ENCODE results near the gene SLC7A14. TPM values are rescaled to one million over a fixed set of nuclear protein-coding genes. Genes with fewer than 3 reads are reported as not detected.

Gene SLC7A14
- total RNA-seq, 1 experiment from 2014 or later: not detected

DNA sequence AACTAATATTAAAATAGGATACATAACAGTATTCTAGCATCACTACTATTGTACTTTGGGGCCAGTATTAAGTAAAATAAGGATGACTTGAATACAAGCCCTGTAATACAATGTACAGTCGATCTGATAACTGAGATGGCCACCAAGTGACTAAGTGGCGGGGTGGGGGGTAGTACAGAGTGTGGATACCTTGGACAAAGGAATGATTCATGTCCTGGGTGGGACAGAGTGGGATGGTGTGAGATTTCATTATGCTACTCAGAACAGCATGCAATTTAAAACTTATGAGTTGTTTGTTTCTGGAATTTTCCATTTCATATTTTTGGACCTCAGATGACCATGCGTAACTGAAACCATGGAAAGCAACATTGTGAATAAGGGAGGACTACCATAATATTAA, 46.0 kb downstream of the SLC7A14 start:
- no peaks in the 10 kb centered on the region for H3K9me2 ChIP-seq (replicated peaks; ENCODE audit: insufficient read depth, low read length)
- H2AFZ ChIP-seq (ENCODE audit: low read length): no peak overlapping the region
- H3K9ac ChIP-seq (ENCODE audit: low read length): no peak overlapping the region
- H3K4me3 ChIP-seq (ENCODE audit: low read length): no peak overlapping the region
- H3K27me3 ChIP-seq (ENCODE audit: low read length): no peaks in the 10 kb centered on the region
- H4K20me1 ChIP-seq (ENCODE audit: insufficient read depth, low read depth, low read length): no peaks in the 10 kb centered on the region
- H3K4me2 ChIP-seq (ENCODE audit: low read depth, low read length, poor library complexity, severe bottlenecking): no peak overlapping the region
- no peak overlapping the region for H3K27ac ChIP-seq (ENCODE audit: low read length)
- no peaks in the 10 kb centered on the region for H3K79me2 ChIP-seq (ENCODE audit: low read length)
- DNase-seq: no peak
- no peaks in the 10 kb centered on the region for H3K9me3 ChIP-seq (ENCODE audit: low read length)
- no peaks in the 10 kb centered on the region for H3K36me3 ChIP-seq (ENCODE audit: insufficient read depth, low read length)
- no peaks in the 10 kb centered on the region for H3K4me1 ChIP-seq (ENCODE audit: low read length)

DNA sequence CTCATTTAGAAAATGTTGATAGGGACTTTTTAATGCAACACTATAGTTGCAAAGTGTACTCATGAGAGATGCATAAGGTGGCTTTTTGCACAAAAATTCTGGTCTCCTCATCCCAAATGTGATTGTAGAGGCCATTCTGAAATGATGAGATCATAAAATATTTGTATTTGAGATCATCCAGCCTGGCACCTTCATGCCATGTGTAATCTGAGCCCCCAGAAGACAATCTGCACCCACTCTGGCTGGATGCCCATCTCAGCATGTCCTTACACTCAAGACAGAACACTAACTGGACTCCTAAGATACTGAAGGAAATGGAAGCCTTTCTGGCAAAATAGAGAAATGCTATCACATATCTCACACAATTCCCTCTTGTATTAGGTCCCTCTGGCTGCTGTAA, 49.2 kb downstream of the SLC7A14 start:
- Histone ChIP-seq H3K9ac (ENCODE audit: low read length) (no peak overlapping the region), H3K9me2 (replicated peaks; ENCODE audit: insufficient read depth, low read length) (no peaks in the 10 kb centered on the region), H2AFZ (ENCODE audit: low read length) (no peak overlapping the region), H3K27ac (ENCODE audit: low read length) (no peak overlapping the region), H3K9me3 (ENCODE audit: low read length) (no peaks in the 10 kb centered on the region), H3K27me3 (ENCODE audit: low read length) (no peaks in the 10 kb centered on the region), H3K4me2 (ENCODE audit: low read depth, low read length, poor library complexity, severe bottlenecking) (no peak overlapping the region), H3K4me1 (ENCODE audit: low read length) (no peaks in the 10 kb centered on the region), H3K4me3 (ENCODE audit: low read length) (no peak overlapping the region), H3K79me2 (ENCODE audit: low read length) (no peaks in the 10 kb centered on the region), H4K20me1 (ENCODE audit: insufficient read depth, low read depth, low read length) (no peaks in the 10 kb centered on the region), H3K36me3 (ENCODE audit: insufficient read depth, low read length) (no peaks in the 10 kb centered on the region)
- no peak for DNase-seq

DNA sequence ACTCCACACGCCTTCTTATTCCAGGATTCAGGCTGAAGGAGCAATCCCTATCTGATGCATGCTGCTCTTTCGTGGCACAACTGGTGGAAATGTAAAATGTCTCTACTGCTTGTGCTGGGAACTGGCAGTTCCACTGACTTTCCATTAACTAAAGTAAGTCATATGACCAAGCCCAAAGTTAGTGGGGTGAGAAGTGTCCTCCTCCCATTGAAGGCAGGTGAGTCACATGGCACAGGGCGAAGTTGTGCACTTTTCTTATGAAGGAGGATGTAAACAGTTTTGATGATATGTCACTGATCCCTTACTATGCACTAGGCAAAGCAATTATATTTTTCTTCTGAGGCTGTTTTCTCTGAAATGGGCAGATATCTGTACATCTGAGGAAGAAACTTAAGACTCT, 51.6 kb downstream of the SLC7A14 start:
- no peaks in the 10 kb centered on the region for H3K36me3 ChIP-seq (ENCODE audit: insufficient read depth, low read length)
- H3K79me2 ChIP-seq (ENCODE audit: low read length): no peaks in the 10 kb centered on the region
- H3K9ac ChIP-seq (ENCODE audit: low read length): no peak overlapping the region
- no peak overlapping the region for H3K4me2 ChIP-seq (ENCODE audit: low read depth, low read length, poor library complexity, severe bottlenecking)
- H3K27me3 ChIP-seq (ENCODE audit: low read length): no peaks in the 10 kb centered on the region
- H3K4me3 ChIP-seq (ENCODE audit: low read length): no peak overlapping the region
- no peaks in the 10 kb centered on the region for H3K9me2 ChIP-seq (replicated peaks; ENCODE audit: insufficient read depth, low read length)
- H3K9me3 ChIP-seq (ENCODE audit: low read length): no peaks in the 10 kb centered on the region
- no peak overlapping the region for H2AFZ ChIP-seq (ENCODE audit: low read length)
- no peak overlapping the region for H3K27ac ChIP-seq (ENCODE audit: low read length)
- H4K20me1 ChIP-seq (ENCODE audit: insufficient read depth, low read depth, low read length): no peaks in the 10 kb centered on the region
- no peaks in the 10 kb centered on the region for H3K4me1 ChIP-seq (ENCODE audit: low read length)
- no peak for DNase-seq

DNA sequence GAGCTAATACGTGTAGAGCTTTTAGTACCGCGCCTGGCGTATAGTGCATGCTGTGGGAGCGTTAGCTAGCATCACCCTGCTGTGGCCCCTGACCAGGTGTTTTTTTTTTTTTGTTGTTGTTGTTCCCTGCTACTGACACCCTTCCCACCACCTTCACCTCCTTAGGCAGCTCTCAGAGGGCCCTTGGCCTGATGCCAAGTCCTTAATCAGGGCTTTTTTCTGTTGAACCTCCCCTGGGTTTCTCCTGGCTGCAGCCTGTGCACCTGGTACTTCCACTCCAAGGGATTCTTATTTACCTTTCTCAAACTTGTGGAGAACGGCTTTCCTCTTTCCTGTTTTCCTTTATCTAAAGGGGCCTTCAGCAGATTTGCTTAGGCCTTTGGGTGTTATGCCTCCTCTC, 53.3 kb downstream of the SLC7A14 start:
- Histone ChIP-seq H2AFZ (ENCODE audit: low read length) (no peak overlapping the region), H3K36me3 (ENCODE audit: insufficient read depth, low read length) (no peaks in the 10 kb centered on the region)
- DNase-seq: no peak

DNA sequence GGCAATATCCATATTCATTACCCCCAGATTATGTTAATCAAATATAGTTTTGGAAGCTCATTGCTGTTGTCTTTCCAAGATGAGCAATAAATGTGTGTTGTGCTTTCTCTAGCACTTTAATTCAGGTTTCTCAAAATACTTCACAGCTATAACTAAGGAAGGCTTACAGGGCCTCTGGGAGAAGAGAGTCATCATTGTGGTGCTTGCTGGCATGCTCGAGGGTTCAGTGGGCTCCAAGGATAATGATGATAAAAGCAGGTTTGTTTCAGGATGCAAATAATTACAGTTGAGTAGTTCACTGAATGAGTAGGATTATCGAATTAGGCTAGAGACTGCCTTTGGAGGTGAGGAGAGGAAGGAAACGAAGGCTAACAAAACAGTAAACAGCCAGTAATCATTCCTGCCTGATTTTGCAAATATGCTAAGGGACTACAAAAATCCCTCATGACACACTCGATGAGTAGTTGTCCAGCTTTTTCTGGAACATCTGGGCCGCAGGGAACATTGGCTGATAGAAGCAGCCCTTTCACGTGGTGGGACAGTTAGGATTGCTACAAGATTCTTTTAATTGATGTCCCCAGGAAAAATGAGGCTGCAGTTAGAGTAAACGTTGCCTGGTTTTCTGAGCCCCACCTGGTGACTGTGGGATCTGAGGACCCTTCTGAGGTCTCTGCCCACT, 54.1 kb downstream of the SLC7A14 start:
- no peak for DNase-seq
- Histone ChIP-seq H3K79me2 (ENCODE audit: low read length) (no peaks in the 10 kb centered on the region), H3K9me2 (replicated peaks; ENCODE audit: insufficient read depth, low read length) (no peaks in the 10 kb centered on the region), H3K36me3 (ENCODE audit: insufficient read depth, low read length) (no peaks in the 10 kb centered on the region), H3K4me3 (ENCODE audit: low read length) (no peak overlapping the region), H3K9me3 (ENCODE audit: low read length) (no peaks in the 10 kb centered on the region), H3K9ac (ENCODE audit: low read length) (no peak overlapping the region), H3K27me3 (ENCODE audit: low read length) (no peaks in the 10 kb centered on the region), H2AFZ (ENCODE audit: low read length) (no peak overlapping the region), H3K4me1 (ENCODE audit: low read length) (no peaks in the 10 kb centered on the region), H4K20me1 (ENCODE audit: insufficient read depth, low read depth, low read length) (no peaks in the 10 kb centered on the region), H3K27ac (ENCODE audit: low read length) (no peak overlapping the region), H3K4me2 (ENCODE audit: low read depth, low read length, poor library complexity, severe bottlenecking) (no peak overlapping the region)

More for the DNA sequence above, 53.3 kb downstream of the SLC7A14 start:
- H4K20me1 ChIP-seq (ENCODE audit: insufficient read depth, low read depth, low read length): no peaks in the 10 kb centered on the region
- no peaks in the 10 kb centered on the region for H3K27me3 ChIP-seq (ENCODE audit: low read length)
- no peak overlapping the region for H3K4me2 ChIP-seq (ENCODE audit: low read depth, low read length, poor library complexity, severe bottlenecking)
- H3K4me3 ChIP-seq (ENCODE audit: low read length): no peak overlapping the region
- H3K79me2 ChIP-seq (ENCODE audit: low read length): no peaks in the 10 kb centered on the region
- H3K4me1 ChIP-seq (ENCODE audit: low read length): no peaks in the 10 kb centered on the region
- H3K27ac ChIP-seq (ENCODE audit: low read length): no peak overlapping the region
- no peak overlapping the region for H3K9ac ChIP-seq (ENCODE audit: low read length)
- no peaks in the 10 kb centered on the region for H3K9me3 ChIP-seq (ENCODE audit: low read length)
- H3K9me2 ChIP-seq (replicated peaks; ENCODE audit: insufficient read depth, low read length): no peaks in the 10 kb centered on the region

DNA sequence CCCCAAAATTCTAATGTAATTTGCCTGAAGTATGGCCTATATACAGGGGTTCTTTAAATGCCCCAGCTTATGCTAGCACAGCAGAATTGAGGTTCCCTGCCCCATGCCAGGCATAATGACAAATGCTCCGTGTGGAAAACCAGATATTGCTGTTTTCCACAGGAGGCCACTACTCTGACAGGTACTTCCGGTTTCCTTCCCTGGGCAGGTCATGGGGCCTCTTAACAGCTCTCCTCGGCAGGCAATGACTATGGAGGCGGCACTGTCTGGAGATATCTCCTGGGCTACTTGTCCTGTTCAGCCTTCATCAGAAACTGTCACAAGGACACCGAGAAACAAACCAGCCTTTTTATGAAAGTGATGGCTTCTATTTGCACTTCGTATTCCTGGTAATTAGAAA, 54.8 kb downstream of the SLC7A14 start:
- H3K4me3 ChIP-seq (ENCODE audit: low read length): no peak overlapping the region
- H3K27ac ChIP-seq (ENCODE audit: low read length): no peak overlapping the region
- no peak overlapping the region for H3K9ac ChIP-seq (ENCODE audit: low read length)
- no peaks in the 10 kb centered on the region for H3K4me1 ChIP-seq (ENCODE audit: low read length)
- H3K9me2 ChIP-seq (replicated peaks; ENCODE audit: insufficient read depth, low read length): no peaks in the 10 kb centered on the region
- no peaks in the 10 kb centered on the region for H3K36me3 ChIP-seq (ENCODE audit: insufficient read depth, low read length)
- no peak overlapping the region for H2AFZ ChIP-seq (ENCODE audit: low read length)
- H3K79me2 ChIP-seq (ENCODE audit: low read length): no peaks in the 10 kb centered on the region
- H4K20me1 ChIP-seq (ENCODE audit: insufficient read depth, low read depth, low read length): no peaks in the 10 kb centered on the region
- no peaks in the 10 kb centered on the region for H3K27me3 ChIP-seq (ENCODE audit: low read length)
- no peaks in the 10 kb centered on the region for H3K9me3 ChIP-seq (ENCODE audit: low read length)
- no peak for DNase-seq
- H3K4me2 ChIP-seq (ENCODE audit: low read depth, low read length, poor library complexity, severe bottlenecking): no peak overlapping the region

DNA sequence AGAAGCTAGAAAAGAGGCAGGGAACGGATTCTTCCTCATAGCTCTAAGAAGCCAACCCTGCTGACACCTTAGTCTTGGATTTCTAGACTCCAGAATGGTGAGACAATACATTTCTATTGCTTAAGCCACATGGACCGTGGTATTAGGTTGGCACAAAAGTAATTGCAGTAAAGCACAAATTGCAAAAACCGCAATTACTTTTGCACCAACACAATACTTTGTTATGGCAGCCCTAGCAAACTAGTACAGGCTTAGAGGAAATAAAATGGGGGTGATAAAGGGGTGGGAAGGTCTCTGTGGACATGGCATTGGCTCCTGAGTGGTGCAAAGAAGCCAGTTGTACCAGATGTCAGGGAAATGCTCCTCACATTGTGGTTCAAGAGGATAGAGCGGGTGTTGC, 56.0 kb downstream of the SLC7A14 start:
- Histone ChIP-seq H3K9ac (ENCODE audit: low read length) (no peak overlapping the region), H3K9me3 (ENCODE audit: low read length) (no peaks in the 10 kb centered on the region), H3K4me3 (ENCODE audit: low read length) (no peak overlapping the region), H3K4me2 (ENCODE audit: low read depth, low read length, poor library complexity, severe bottlenecking) (no peak overlapping the region), H3K36me3 (ENCODE audit: insufficient read depth, low read length) (no peaks in the 10 kb centered on the region), H3K27ac (ENCODE audit: low read length) (no peak overlapping the region), H2AFZ (ENCODE audit: low read length) (no peak overlapping the region), H3K4me1 (ENCODE audit: low read length) (no peaks in the 10 kb centered on the region), H3K79me2 (ENCODE audit: low read length) (no peaks in the 10 kb centered on the region), H3K27me3 (ENCODE audit: low read length) (no peaks in the 10 kb centered on the region), H3K9me2 (replicated peaks; ENCODE audit: insufficient read depth, low read length) (no peaks in the 10 kb centered on the region), H4K20me1 (ENCODE audit: insufficient read depth, low read depth, low read length) (no peaks in the 10 kb centered on the region)
- no peak for DNase-seq

DNA sequence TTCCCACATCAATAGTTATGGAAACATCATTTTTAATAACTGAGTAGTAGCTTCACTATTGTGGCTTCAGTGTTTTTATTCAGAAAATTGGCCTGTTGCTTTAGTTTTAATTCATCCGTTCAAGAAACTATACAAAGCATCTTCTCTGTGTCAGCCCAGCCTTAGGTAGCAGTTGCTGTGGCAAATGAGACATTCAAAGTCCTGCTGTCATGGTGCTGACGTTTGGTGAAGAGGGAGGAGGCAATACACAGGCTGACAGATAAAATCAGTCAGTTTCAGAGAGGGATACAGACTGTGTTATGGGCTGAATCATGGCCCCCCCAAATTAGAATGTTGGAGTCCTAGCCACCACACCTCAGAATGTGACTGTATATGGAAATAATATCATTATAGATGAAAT, 56.5 kb downstream of the SLC7A14 start:
- Histone ChIP-seq H3K9ac (ENCODE audit: low read length) (no peak overlapping the region), H3K9me2 (replicated peaks; ENCODE audit: insufficient read depth, low read length) (no peaks in the 10 kb centered on the region), H3K27me3 (ENCODE audit: low read length) (no peaks in the 10 kb centered on the region), H3K27ac (ENCODE audit: low read length) (no peak overlapping the region), H3K4me3 (ENCODE audit: low read length) (no peak overlapping the region), H3K4me2 (ENCODE audit: low read depth, low read length, poor library complexity, severe bottlenecking) (no peak overlapping the region), H3K36me3 (ENCODE audit: insufficient read depth, low read length) (no peaks in the 10 kb centered on the region), H2AFZ (ENCODE audit: low read length) (no peak overlapping the region), H3K79me2 (ENCODE audit: low read length) (no peaks in the 10 kb centered on the region), H4K20me1 (ENCODE audit: insufficient read depth, low read depth, low read length) (no peaks in the 10 kb centered on the region), H3K4me1 (ENCODE audit: low read length) (no peaks in the 10 kb centered on the region), H3K9me3 (ENCODE audit: low read length) (no peaks in the 10 kb centered on the region)
- DNase-seq: no peak

DNA sequence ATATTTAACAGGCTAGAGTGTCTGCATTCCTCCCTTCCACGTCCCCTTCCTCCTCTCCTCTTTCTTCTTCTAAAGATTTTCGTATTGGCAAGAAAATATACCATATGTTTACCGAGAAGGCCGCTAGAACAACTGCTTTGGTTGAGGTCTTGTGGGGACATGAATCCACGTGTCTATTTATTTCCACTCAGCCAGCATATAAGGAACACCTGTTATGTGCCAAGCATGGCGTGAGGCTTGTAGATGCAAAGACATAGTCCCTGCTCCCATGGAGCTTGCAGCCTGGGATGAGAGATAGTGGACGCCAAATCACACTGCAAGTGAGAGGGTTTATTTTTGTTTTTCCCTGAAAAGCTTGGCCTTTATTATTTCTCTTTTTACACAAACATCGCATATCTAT, 57.1 kb downstream of the SLC7A14 start:
- Histone ChIP-seq H3K9ac (ENCODE audit: low read length) (no peak overlapping the region), H3K27me3 (ENCODE audit: low read length) (no peaks in the 10 kb centered on the region), H3K9me2 (replicated peaks; ENCODE audit: insufficient read depth, low read length) (no peaks in the 10 kb centered on the region), H3K4me2 (ENCODE audit: low read depth, low read length, poor library complexity, severe bottlenecking) (no peak overlapping the region), H3K36me3 (ENCODE audit: insufficient read depth, low read length) (no peaks in the 10 kb centered on the region), H3K9me3 (ENCODE audit: low read length) (no peaks in the 10 kb centered on the region), H2AFZ (ENCODE audit: low read length) (no peak overlapping the region), H3K27ac (ENCODE audit: low read length) (no peak overlapping the region), H3K4me1 (ENCODE audit: low read length) (no peaks in the 10 kb centered on the region), H3K79me2 (ENCODE audit: low read length) (no peaks in the 10 kb centered on the region), H4K20me1 (ENCODE audit: insufficient read depth, low read depth, low read length) (no peaks in the 10 kb centered on the region), H3K4me3 (ENCODE audit: low read length) (no peak overlapping the region)
- DNase-seq: no peak

Data from Karpas-422 (cell line).